Right renal pelvis (tissue), 4 donors: ENCODE results near the gene PPP1R3A. TPM values are rescaled to one million over a fixed set of nuclear protein-coding genes. Genes with fewer than 3 reads are reported as not detected.

Experiments used
- DNase-seq, 4 donors: peaks; one replicate each; pipeline ENCODE4 v3.0.0-alpha.2; 2013; ENCODE audit warnings: low read depth in 4 of 4, low spot score in 3 of 4, missing footprints in 1 of 4
- polyA plus RNA-seq, 4 donors: library from polyadenylated mRNA; unstranded; fragments of 120-200 nt; gene quantifications; one replicate each; pipeline ENCODE4 v1.2.1, GENCODE V29; 2013; ENCODE audit not compliant: insufficient read length in 4 of 4

Gene PPP1R3A
- polyA plus RNA-seq, 4 donors, result not detected

- no peak for DNase-seq
These were observed 38.2 kb downstream of the PPP1R3A start for GRCh38 chr7:113880559-113880958.

GRCh38 chr7:113878394-113878992, 40.3 kb downstream of the PPP1R3A start:
- DNase-seq, result no peak

GRCh38 chr7:113875224-113875623, 43.6 kb downstream of the PPP1R3A start:
- DNase-seq, result no peak

GRCh38 chr7:113873554-113874151, 45.2 kb downstream of the PPP1R3A start:
- DNase-seq, result no peak

GRCh38 chr7:113872981-113873380, 45.8 kb downstream of the PPP1R3A start:
- DNase-seq, result no peak

GRCh38 chr7:113867325-113867724, 51.5 kb downstream of the PPP1R3A start:
- DNase-seq, result no peak

- DNase-seq, result no peak
These were observed 62.8 kb downstream of the PPP1R3A start for GRCh38 chr7:113856010-113856409.

- no peak for DNase-seq
These were observed 77.9 kb downstream of the PPP1R3A start for GRCh38 chr7:113840954-113841353.

- no peak for DNase-seq
These were observed 83.4 kb downstream of the PPP1R3A start for GRCh38 chr7:113835367-113835766.

GRCh38 chr7:113832196-113832745, 86.5 kb downstream of the PPP1R3A start:
- no peak for DNase-seq

- DNase-seq, result no peak
These were observed 87.3 kb downstream of the PPP1R3A start for GRCh38 chr7:113831556-113831955.

GRCh38 chr7:113828581-113828980, 90.2 kb downstream of the PPP1R3A start:
- DNase-seq, result no peak
